Endothelial cell (in vitro differentiated cells): ENCODE results near the gene PLIN5. TPM values are rescaled to one million over a fixed set of nuclear protein-coding genes. Genes with fewer than 3 reads are reported as not detected.
A peak's percentile ranks its signal among the peaks of the same experiment; 100 is the strongest.

ENCODE experiments used
- DNase-seq: peaks from one replicate; pipeline ENCODE4 v3.0.0; 2021; ENCODE audit warnings: low spot score
- H3K27ac Mint-ChIP-seq: one replicate; pipeline ENCODE4 v1.8.0; 2021; ENCODE audit warnings: mixed read lengths, inconsistent platforms; ENCODE audit not compliant: unreplicated experiment
- H3K27me3 Mint-ChIP-seq: one replicate; pipeline ENCODE4 v1.8.0; 2021; ENCODE audit warnings: mild to moderate bottlenecking, moderate library complexity, mixed read lengths, inconsistent platforms; ENCODE audit not compliant: unreplicated experiment
- H3K36me3 Mint-ChIP-seq: one replicate; pipeline ENCODE4 v1.8.0; 2021; ENCODE audit warnings: mild to moderate bottlenecking, low read depth, mixed read lengths, inconsistent platforms; ENCODE audit not compliant: unreplicated experiment
- H3K4me1 Mint-ChIP-seq: one replicate; pipeline ENCODE4 v1.8.0; 2021; ENCODE audit warnings: mild to moderate bottlenecking, mixed read lengths, inconsistent platforms; ENCODE audit not compliant: unreplicated experiment
- H3K4me3 Mint-ChIP-seq: one replicate; pipeline ENCODE4 v1.8.0; 2021; ENCODE audit warnings: mild to moderate bottlenecking, mixed read lengths, inconsistent platforms; ENCODE audit not compliant: unreplicated experiment
- H3K9me3 Mint-ChIP-seq: one replicate; pipeline ENCODE4 v1.8.0; 2021; ENCODE audit warnings: mixed read lengths, inconsistent platforms; ENCODE audit not compliant: unreplicated experiment
- CTCF ChIP-seq: fragments of 200-600 bp; sonication (generic); IDR thresholded peaks from one replicate; pipeline ENCODE4 v1.5.0; 2021; ENCODE audit warnings: antibody characterized with exemption; ENCODE audit not compliant: unreplicated experiment
- total RNA-seq: library from RNA; stranded (reverse); fragmentation: NEBNext Ultra II Directional; extraction: Animal tissue kit (Norgen Biotek cat#: 25700); gene quantifications from one replicate; pipeline ENCODE4 v1.2.1, GENCODE V29; 2021; ENCODE audit not compliant: unreplicated experiment

PLIN5 gene
- total RNA-seq, 1 donor from 2014 or later = 0.64 TPM

GRCh38 chr19:4506449-4507149 is 28.4 kb downstream of the PLIN5 start:
- H3K4me3 Mint-ChIP-seq = peak overlapping the region; percentile 73
- H3K9me3 Mint-ChIP-seq = no peaks in the 10 kb centered on the region
- no peak for DNase-seq

GRCh38 chr19:4505570-4506448 is 29.2 kb downstream of the PLIN5 start:
- H3K4me1 Mint-ChIP-seq = peaks cover 4% of the 10 kb centered on the region
- no peak for DNase-seq
- peak overlapping the region; percentile 74 for H3K27ac Mint-ChIP-seq
- H3K9me3 Mint-ChIP-seq = no peaks in the 10 kb centered on the region
- H3K4me3 Mint-ChIP-seq = peak overlapping the region; percentile 73
- H3K36me3 Mint-ChIP-seq = peaks cover 22% of the 10 kb centered on the region
- no peak for TF ChIP-seq CTCF
- peaks cover 27% of the 10 kb centered on the region for H3K27me3 Mint-ChIP-seq

More at GRCh38 chr19:4506449-4507149, 28.4 kb downstream of the PLIN5 start:
- peaks cover 4% of the 10 kb centered on the region for H3K4me1 Mint-ChIP-seq
- H3K27me3 Mint-ChIP-seq = peaks cover 27% of the 10 kb centered on the region
- TF ChIP-seq CTCF = no peak
- peaks cover 22% of the 10 kb centered on the region for H3K36me3 Mint-ChIP-seq
- peak overlapping the region; percentile 74 for H3K27ac Mint-ChIP-seq

GRCh38 chr19:4504891-4505569 is 30.0 kb downstream of the PLIN5 start:
- DNase-seq = no peak
- TF ChIP-seq CTCF = no peak
- Mint-ChIP-seq H3K27me3 (peaks cover 27% of the 10 kb centered on the region), H3K4me3 (peak overlapping the region; percentile 21), H3K36me3 (peaks cover 22% of the 10 kb centered on the region), H3K4me1 (peaks cover 4% of the 10 kb centered on the region), H3K9me3 (no peaks in the 10 kb centered on the region), H3K27ac (peak overlapping the region; percentile 9)

- H3K27ac Mint-ChIP-seq = no peak overlapping the region
- no peak for TF ChIP-seq CTCF
- no peak for DNase-seq
- no peaks in the 10 kb centered on the region for H3K9me3 Mint-ChIP-seq
- H3K36me3 Mint-ChIP-seq = peaks cover 26% of the 10 kb centered on the region
- H3K27me3 Mint-ChIP-seq = peaks cover 26% of the 10 kb centered on the region
- no peak overlapping the region for H3K4me3 Mint-ChIP-seq
- H3K4me1 Mint-ChIP-seq = peaks cover 4% of the 10 kb centered on the region
Measured at GRCh38 chr19:4504297-4504701, 30.7 kb downstream of the PLIN5 start.
